ENCODE results near the gene FSTL4. TPM values are rescaled to one million over a fixed set of nuclear protein-coding genes. Genes with fewer than 3 reads are reported as not detected.

Gene FSTL4
- total and polyA plus RNA-seq, 2 of the 4 experiments (the other 2 are of a cell fraction), result 0.18 TPM; not detected in 1

- ATAC-seq (ENCODE audit: low read depth) (no peak), DNase-seq (no peak)
- intact Hi-C loops (cut with micrococcal nuclease) (no loop called here), dilution Hi-C loops (cut with HindIII; ENCODE audit: low sequenced_read_pairs, unreplicated experiment) (no loop called here), in situ Hi-C loops (cut with MboI; ENCODE audit: low sequenced_read_pairs) (no loop called here)
- H3K14ac ChIP-seq (replicated peaks; ENCODE audit: low read depth, low read length), result no peak overlapping the region
- H4K8ac ChIP-seq (ENCODE audit: low read depth in 2 of 2, low read length in 2 of 2), result no peak overlapping the region
- no peak overlapping the region for H2BK5ac ChIP-seq (ENCODE audit: low read depth, low read length, poor library complexity, severe bottlenecking)
- no peak overlapping the region for H3K4me2 ChIP-seq (ENCODE audit: low read depth, low read length)
- H3K79me1 ChIP-seq (ENCODE audit: low read depth in 1 of 2, low read length in 2 of 2), result no peaks in the 10 kb centered on the region
- CTCF ChIA-PET, result interaction anchor here (0.5 kb wide), 1 partner anchor 102 kb away, joined by 4 read pairs; no protein-coding TSS in a partner anchor
- no peaks in the 10 kb centered on the region for H3K27me3 ChIP-seq (ENCODE audit: control insufficient read depth, insufficient read depth, low read length)
- no peak overlapping the region for H2AK5ac ChIP-seq (ENCODE audit: low read depth, low read length)
- POLR2A ChIA-PET (ENCODE audit: unreplicated experiment), result no interaction called here
- no peak overlapping the region for H2AFZ ChIP-seq (replicated peaks; ENCODE audit: low read length, poor library complexity)
- no CpG with 5 or more reads among the region's 8 CpGs for WGBS, 2 experiments (ENCODE audit: extremely low coverage in 2 of 2, insufficient read length in 1 of 2)
- H2BK15ac ChIP-seq (ENCODE audit: low read depth, low read length), result no peak overlapping the region
- no peak overlapping the region for H2BK20ac ChIP-seq (ENCODE audit: low read depth, low read length)
- H4K20me1 ChIP-seq (ENCODE audit: insufficient read depth, low read length), result no peaks in the 10 kb centered on the region
- no peak overlapping the region for H4K91ac ChIP-seq (ENCODE audit: insufficient read depth, low read depth, low read length)
- no peak overlapping the region for H3K27ac ChIP-seq (ENCODE audit: insufficient read depth, low read length)
- H3K9me1 ChIP-seq (ENCODE audit: insufficient read depth, low read length), result no peaks in the 10 kb centered on the region
- no peak overlapping the region for H4K5ac ChIP-seq (ENCODE audit: low read depth, low read length)
- H3K4ac ChIP-seq (ENCODE audit: low read depth, low read length), result no peak overlapping the region
- H3K23ac ChIP-seq (ENCODE audit: low read depth, low read length), result no peak overlapping the region
- TF ChIP-seq ELK1 (IDR thresholded peaks at IDR 0.05; ENCODE audit: borderline replicate concordance, low read depth, low read length), result no peak
- TF ChIP-seq POLR2A (IDR thresholded peaks at IDR 0.05; ENCODE audit: low read depth, low read length), result no peak
- TF ChIP-seq RAD21 (IDR thresholded peaks at IDR 0.05; ENCODE audit: low read length), result no peak
- no peak for TF ChIP-seq BHLHE40 (IDR thresholded peaks at IDR 0.05; ENCODE audit: low read depth, low read length)
- TF ChIP-seq SMC3 (IDR thresholded peaks at IDR 0.05; ENCODE audit: low read depth, low read length), result no peak
- TF ChIP-seq MXI1 (IDR thresholded peaks at IDR 0.05; ENCODE audit: borderline replicate concordance, low read depth, low read length), result no peak
- no peak for TF ChIP-seq RCOR1 (IDR thresholded peaks at IDR 0.05; ENCODE audit: insufficient replicate concordance, low read length)
- no peaks in the 10 kb centered on the region for H3K4me1 ChIP-seq (ENCODE audit: control insufficient read depth, insufficient read depth, low read length)
- H3K36me3 ChIP-seq (ENCODE audit: control insufficient read depth, insufficient read depth, low read length), result no peaks in the 10 kb centered on the region
- no peak overlapping the region for H3K56ac ChIP-seq (ENCODE audit: extremely low read depth, insufficient read depth, low read length)
- H3K18ac ChIP-seq (ENCODE audit: low read depth, low read length), result no peak overlapping the region
- H3K9me3 ChIP-seq (ENCODE audit: control insufficient read depth, insufficient read depth, low read length), result no peaks in the 10 kb centered on the region
- H3K4me3 ChIP-seq (ENCODE audit: insufficient read depth, low read depth, low read length), result no peak overlapping the region
- H3K9ac ChIP-seq (ENCODE audit: low read depth, low read length), result no peak overlapping the region
- H2BK120ac ChIP-seq (ENCODE audit: low read depth, low read length), result no peak overlapping the region
- peak overlapping the region; percentile 75 for H2AK9ac ChIP-seq (replicated peaks; ENCODE audit: low read depth, low read length, poor library complexity)
- no TSS peak for BruUV-seq (replicated peaks)
Measured at GRCh38 chr5:133644000-133644865, 31.9 kb upstream of the FSTL4 start.

Measured in IMR-90 (cell line).